ENCODE data around the gene TMEM252. TPM values are rescaled to one million over a fixed set of nuclear protein-coding genes. Genes with fewer than 3 reads are reported as not detected.

Gene TMEM252
- total RNA-seq, 4 donors from 2014 or later: 0.34 TPM; not detected in 3

GRCh38 chr9:68562461-68562860, 21.8 kb upstream of the TMEM252 start:
- 85% methylated on average over 2 of the region's 2 CpGs for WGBS
- no peak overlapping the region for H3K27ac ChIP-seq (replicated peaks in 1 of 4)
- intact Hi-C loops (cut with DNase I): no loop called here
- H3K27me3 ChIP-seq: no peaks in the 10 kb centered on the region
- no peak for DNase-seq (ENCODE audit: extremely low spot score)
- peaks cover 10 to 57% (median 40%) of the 10 kb centered on the region in 4 donors for H3K4me1 ChIP-seq
- no peak overlapping the region for H3K4me3 ChIP-seq
- no peaks in the 10 kb centered on the region for H3K9me3 ChIP-seq
- no peaks in the 10 kb centered on the region for H3K36me3 ChIP-seq
- TF ChIP-seq POLR2A (IDR thresholded peaks at IDR 0.05; ENCODE audit: low read depth) (no peak), CTCF (IDR thresholded peaks at IDR 0.05) (no peak), EP300 (IDR thresholded peaks at IDR 0.05) (no peak), POLR2AphosphoS5 (IDR thresholded peaks at IDR 0.05) (no peak)

GRCh38 chr9:68560071-68560844, 19.6 kb upstream of the TMEM252 start:
- DNase-seq (ENCODE audit: extremely low spot score): no peak
- Histone ChIP-seq H3K4me3 (no peak overlapping the region), H3K4me1 (peaks cover 10 to 38% (median 34%) of the 10 kb centered on the region in 4 donors), H3K27ac (replicated peaks in 1 of 4) (peak overlapping the region; percentile 54 to 80 (median 70)), H3K36me3 (no peaks in the 10 kb centered on the region), H3K27me3 (no peaks in the 10 kb centered on the region), H3K9me3 (no peaks in the 10 kb centered on the region)
- TF ChIP-seq CTCF (IDR thresholded peaks at IDR 0.05): peak; percentile 24 to 48 (median 37)
- peak in 1 of 2 donors; percentile 57 for TF ChIP-seq POLR2AphosphoS5 (IDR thresholded peaks at IDR 0.05)
- no peak for TF ChIP-seq POLR2A (IDR thresholded peaks at IDR 0.05; ENCODE audit: low read depth)
- no peak for TF ChIP-seq EP300 (IDR thresholded peaks at IDR 0.05)
- intact Hi-C loops (cut with DNase I): no loop called here
- 34% methylated on average over 14 of the region's 14 CpGs for WGBS

- DNase-seq (ENCODE audit: extremely low spot score): no peak
- Histone ChIP-seq H3K27me3 (no peaks in the 10 kb centered on the region), H3K27ac (replicated peaks in 1 of 4) (peak overlapping the region in 1 of 4 donors; percentile 9), H3K9me3 (no peaks in the 10 kb centered on the region), H3K36me3 (no peaks in the 10 kb centered on the region), H3K4me1 (peaks cover 10 to 32% (median 23%) of the 10 kb centered on the region in 4 donors), H3K4me3 (no peak overlapping the region)
- intact Hi-C loops (cut with DNase I): no loop called here
- WGBS: 94% methylated on average over 5 of the region's 5 CpGs
- no peak for TF ChIP-seq POLR2A (IDR thresholded peaks at IDR 0.05; ENCODE audit: low read depth)
- TF ChIP-seq CTCF (IDR thresholded peaks at IDR 0.05): no peak
- no peak for TF ChIP-seq POLR2AphosphoS5 (IDR thresholded peaks at IDR 0.05)
These were observed 17.9 kb upstream of the TMEM252 start for GRCh38 chr9:68558545-68558944.

GRCh38 chr9:68555437-68556150, 14.9 kb upstream of the TMEM252 start:
- no peaks in the 10 kb centered on the region for H3K9me3 ChIP-seq
- WGBS: 67% methylated on average over 1 of the region's 1 CpG
- intact Hi-C loops (cut with DNase I): no loop called here
- DNase-seq (ENCODE audit: extremely low spot score): no peak
- peaks cover 13 to 49% (median 34%) of the 10 kb centered on the region in 4 donors for H3K4me1 ChIP-seq
- H3K27ac ChIP-seq (replicated peaks in 1 of 4): no peak overlapping the region
- H3K4me3 ChIP-seq: no peak overlapping the region
- H3K27me3 ChIP-seq: no peaks in the 10 kb centered on the region
- H3K36me3 ChIP-seq: no peaks in the 10 kb centered on the region
- TF ChIP-seq CTCF (IDR thresholded peaks at IDR 0.05) (no peak), POLR2AphosphoS5 (IDR thresholded peaks at IDR 0.05) (no peak), POLR2A (IDR thresholded peaks at IDR 0.05; ENCODE audit: low read depth) (no peak), EP300 (IDR thresholded peaks at IDR 0.05) (no peak)
